HG02885 (cell line): ENCODE measurements around the gene CCDC117.
A peak's percentile ranks its signal among the peaks of the same experiment; 100 is the strongest.
"Not testable (repeated sequence)": the region's sequence is repeated elsewhere in the genome, so short reads cannot be mapped to it uniquely, and the experiment has no call there.

Experiments used
- ATAC-seq: cut with Tn5 transposase; IDR thresholded peaks from one replicate; pipeline ENCODE4 v1.9.1; 2021; ENCODE audit warnings: mild to moderate bottlenecking; ENCODE audit not compliant: unreplicated experiment, poor library complexity

Gene CCDC117

GRCh38 chr22:28824455-28824854 lies 52.0 kb downstream of the CCDC117 start:
- ATAC-seq, result not testable (repeated sequence)

GRCh38 chr22:28826430-28826829 lies 53.9 kb downstream of the CCDC117 start:
- ATAC-seq, result not testable (repeated sequence)

- ATAC-seq, result no peak
Observed at GRCh38 chr22:28826921-28827320, 54.4 kb downstream of the CCDC117 start.

GRCh38 chr22:28829358-28830181 lies 57.1 kb downstream of the CCDC117 start:
- peak; percentile 49 for ATAC-seq

GRCh38 chr22:28830441-28830840 lies 57.9 kb downstream of the CCDC117 start:
- ATAC-seq, result no peak

GRCh38 chr22:28831140-28832072 lies 58.9 kb downstream of the CCDC117 start:
- no peak for ATAC-seq

- no peak for ATAC-seq
Observed at GRCh38 chr22:28832731-28833130, 60.2 kb downstream of the CCDC117 start.

- ATAC-seq, result no peak
Observed at GRCh38 chr22:28833276-28833923, 60.9 kb downstream of the CCDC117 start.

- ATAC-seq, result no peak
Observed at GRCh38 chr22:28835630-28836189, 63.2 kb downstream of the CCDC117 start.

- ATAC-seq, result no peak
Observed at GRCh38 chr22:28837640-28838039, 65.1 kb downstream of the CCDC117 start.
